Nephron progenitor cell (in vitro differentiated cells): ENCODE measurements around the gene LAMP1.

Experiments used
- DNase-seq: peaks from one replicate; pipeline ENCODE4 v3.0.0; 2021
- H3K27ac Mint-ChIP-seq: 2 replicates; pipeline ENCODE4 v1.8.0; 2021; ENCODE audit warnings: mild to moderate bottlenecking, moderate library complexity, mixed read lengths
- H3K27me3 Mint-ChIP-seq: 2 replicates; pipeline ENCODE4 v1.8.0; 2021; ENCODE audit warnings: mild to moderate bottlenecking, low read depth, mixed read lengths; ENCODE audit not compliant: poor library complexity
- H3K36me3 Mint-ChIP-seq: 2 replicates; pipeline ENCODE4 v1.8.0; 2021; ENCODE audit warnings: low read depth, mixed read lengths
- H3K4me1 Mint-ChIP-seq: 2 replicates; pipeline ENCODE4 v1.8.0; 2021; ENCODE audit warnings: mixed read lengths
- H3K4me3 Mint-ChIP-seq: 2 replicates; pipeline ENCODE4 v1.8.0; 2021; ENCODE audit warnings: mild to moderate bottlenecking, moderate library complexity, mixed read lengths
- H3K9me3 Mint-ChIP-seq: 2 replicates; pipeline ENCODE4 v1.8.0; 2021; ENCODE audit warnings: mild to moderate bottlenecking, moderate library complexity, mixed read lengths
- TF ChIP-seq, protein P1 (sequence below): fragments of 200-600 bp; sonication (generic); IDR thresholded peaks from 2 replicates; pipeline ENCODE4 v1.5.0; 2021; ENCODE audit warnings: antibody characterized with exemption

LAMP1 gene

DNA sequence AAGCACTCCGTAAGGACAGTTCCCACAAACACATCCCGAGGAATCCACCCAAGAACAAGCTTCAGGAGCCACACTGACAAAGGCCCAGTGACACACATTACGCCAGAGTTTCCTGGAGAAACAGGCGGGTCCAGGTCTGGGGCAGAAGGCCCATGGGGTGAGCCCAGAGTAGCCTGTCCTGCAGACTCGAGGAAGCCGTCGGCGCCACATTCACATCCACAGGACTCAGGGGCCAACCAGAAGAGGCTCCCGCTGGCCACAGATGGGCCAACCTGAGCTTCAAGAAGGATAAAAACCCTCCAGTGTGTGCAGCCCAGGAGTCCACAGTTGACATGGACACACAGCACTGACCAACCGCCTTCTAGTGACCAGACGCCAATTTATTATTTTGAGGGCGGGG is 35.6 kb downstream of the LAMP1 start:
- Mint-ChIP-seq H3K4me1 (peaks cover 13% of the 10 kb centered on the region), H3K9me3 (no peaks in the 10 kb centered on the region), H3K36me3 (peaks cover 20% of the 10 kb centered on the region), H3K4me3 (no peak overlapping the region), H3K27me3 (no peaks in the 10 kb centered on the region), H3K27ac (peak overlapping the region; percentile 44)
- DNase-seq = no peak
- TF ChIP-seq, protein P1, sequence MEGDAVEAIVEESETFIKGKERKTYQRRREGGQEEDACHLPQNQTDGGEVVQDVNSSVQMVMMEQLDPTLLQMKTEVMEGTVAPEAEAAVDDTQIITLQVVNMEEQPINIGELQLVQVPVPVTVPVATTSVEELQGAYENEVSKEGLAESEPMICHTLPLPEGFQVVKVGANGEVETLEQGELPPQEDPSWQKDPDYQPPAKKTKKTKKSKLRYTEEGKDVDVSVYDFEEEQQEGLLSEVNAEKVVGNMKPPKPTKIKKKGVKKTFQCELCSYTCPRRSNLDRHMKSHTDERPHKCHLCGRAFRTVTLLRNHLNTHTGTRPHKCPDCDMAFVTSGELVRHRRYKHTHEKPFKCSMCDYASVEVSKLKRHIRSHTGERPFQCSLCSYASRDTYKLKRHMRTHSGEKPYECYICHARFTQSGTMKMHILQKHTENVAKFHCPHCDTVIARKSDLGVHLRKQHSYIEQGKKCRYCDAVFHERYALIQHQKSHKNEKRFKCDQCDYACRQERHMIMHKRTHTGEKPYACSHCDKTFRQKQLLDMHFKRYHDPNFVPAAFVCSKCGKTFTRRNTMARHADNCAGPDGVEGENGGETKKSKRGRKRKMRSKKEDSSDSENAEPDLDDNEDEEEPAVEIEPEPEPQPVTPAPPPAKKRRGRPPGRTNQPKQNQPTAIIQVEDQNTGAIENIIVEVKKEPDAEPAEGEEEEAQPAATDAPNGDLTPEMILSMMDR = no peak

GRCh38 chr13:113333076-113333475 is 36.0 kb downstream of the LAMP1 start:
- H3K27me3 Mint-ChIP-seq = no peaks in the 10 kb centered on the region

DNA sequence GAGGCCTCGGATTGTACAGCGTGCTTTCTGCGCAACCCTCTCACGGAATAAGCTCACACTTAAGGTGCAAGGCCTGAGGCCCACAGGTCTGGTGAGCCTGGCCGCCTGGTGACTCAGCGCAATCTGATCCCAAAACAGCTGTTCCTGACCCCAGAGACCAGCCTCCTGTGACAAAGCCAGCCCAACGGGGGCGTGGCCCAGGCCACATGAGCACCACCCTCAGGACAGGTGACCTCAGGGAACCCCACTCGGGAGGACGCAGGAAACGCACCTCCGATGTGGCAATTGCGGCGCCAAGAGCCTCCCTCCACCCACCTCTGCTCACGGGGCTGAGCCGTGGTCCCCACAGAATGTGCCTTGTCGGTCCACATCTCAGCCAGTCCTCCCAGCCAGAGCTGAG is 40.5 kb downstream of the LAMP1 start:
- peaks cover 34% of the 10 kb centered on the region for H3K36me3 Mint-ChIP-seq
- no peaks in the 10 kb centered on the region for H3K9me3 Mint-ChIP-seq
- H3K27ac Mint-ChIP-seq = no peak overlapping the region
- H3K4me1 Mint-ChIP-seq = peaks cover 6% of the 10 kb centered on the region
- TF ChIP-seq, protein P1 = no peak
- DNase-seq = no peak
- peaks cover 4% of the 10 kb centered on the region for H3K27me3 Mint-ChIP-seq
- no peak overlapping the region for H3K4me3 Mint-ChIP-seq

More at GRCh38 chr13:113333076-113333475, 36.0 kb downstream of the LAMP1 start:
- H3K4me3 Mint-ChIP-seq = no peak overlapping the region
- H3K4me1 Mint-ChIP-seq = peaks cover 13% of the 10 kb centered on the region
- TF ChIP-seq, protein P1 = no peak
- H3K27ac Mint-ChIP-seq = no peak overlapping the region
- DNase-seq = no peak
- peaks cover 20% of the 10 kb centered on the region for H3K36me3 Mint-ChIP-seq
- H3K9me3 Mint-ChIP-seq = no peaks in the 10 kb centered on the region

- H3K4me1 Mint-ChIP-seq = peaks cover 5% of the 10 kb centered on the region
- no peak for DNase-seq
- H3K4me3 Mint-ChIP-seq = no peak overlapping the region
- TF ChIP-seq, protein P1 = no peak
- peaks cover 4% of the 10 kb centered on the region for H3K27me3 Mint-ChIP-seq
- no peak overlapping the region for H3K27ac Mint-ChIP-seq
- H3K9me3 Mint-ChIP-seq = no peaks in the 10 kb centered on the region
- peaks cover 37% of the 10 kb centered on the region for H3K36me3 Mint-ChIP-seq
Observed at GRCh38 chr13:113337976-113338375, 40.9 kb downstream of the LAMP1 start.

- no peak overlapping the region for H3K27ac Mint-ChIP-seq
- H3K36me3 Mint-ChIP-seq = peaks cover 37% of the 10 kb centered on the region
- peaks cover 4% of the 10 kb centered on the region for H3K27me3 Mint-ChIP-seq
Observed at GRCh38 chr13:113338451-113338850, 41.4 kb downstream of the LAMP1 start.

More at GRCh38 chr13:113338451-113338850, 41.4 kb downstream of the LAMP1 start:
- no peak for DNase-seq
- TF ChIP-seq, protein P1 = no peak
- Mint-ChIP-seq H3K9me3 (no peaks in the 10 kb centered on the region), H3K4me3 (no peak overlapping the region), H3K4me1 (peaks cover 5% of the 10 kb centered on the region)
